IPS-11a (cell line): ENCODE measurements around the gene BAHCC1.

ENCODE experiments used
- H3K4me3 ChIP-seq: one replicate; pipeline ENCODE4 v1.5.1; 2013; ENCODE audit warnings: low read depth, low read length, control low read depth

The BAHCC1 gene

DNA sequence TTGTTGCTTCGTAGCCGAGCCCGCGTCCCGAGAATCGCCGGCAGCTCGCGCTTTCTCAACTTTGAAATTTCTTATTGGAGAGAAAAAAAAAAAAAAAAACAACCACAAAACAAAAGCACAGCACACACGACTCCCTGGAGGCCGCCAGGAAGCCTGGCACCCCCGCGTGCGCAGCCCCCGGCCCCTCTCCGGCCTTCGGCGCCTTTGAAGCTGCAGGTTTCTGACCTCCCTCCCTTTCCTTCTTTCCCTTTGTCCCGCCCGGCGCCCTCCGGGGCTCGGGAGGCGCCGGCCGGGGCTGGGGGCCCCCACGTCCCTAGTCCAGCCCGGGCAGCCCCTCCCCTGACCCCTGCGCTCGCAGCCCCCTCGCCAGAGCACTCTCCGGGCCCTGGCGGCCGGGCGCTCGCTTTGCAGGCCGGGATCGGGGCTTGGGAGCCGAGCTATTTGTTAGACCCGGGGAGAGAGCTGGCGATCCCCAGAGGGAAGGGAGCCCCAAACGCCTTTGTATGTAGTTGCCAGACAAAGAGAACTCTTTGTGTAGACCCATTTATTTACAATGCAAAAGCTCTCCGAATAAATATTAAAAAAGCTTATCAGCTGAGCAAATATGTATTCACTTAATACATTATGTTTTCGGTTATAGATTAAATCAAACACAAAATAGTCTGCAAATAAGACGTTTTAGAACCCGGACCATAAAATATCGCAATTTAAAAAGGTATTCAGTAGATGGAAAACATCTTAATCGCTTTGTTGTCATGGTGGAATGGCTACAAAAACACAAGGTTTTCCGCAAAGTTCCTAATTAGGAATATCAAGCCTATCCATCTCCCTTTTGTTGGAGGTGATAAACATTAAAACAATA lies 2.3 kb downstream of the BAHCC1 start:
- peak overlapping the region; percentile 21 for H3K4me3 ChIP-seq

DNA sequence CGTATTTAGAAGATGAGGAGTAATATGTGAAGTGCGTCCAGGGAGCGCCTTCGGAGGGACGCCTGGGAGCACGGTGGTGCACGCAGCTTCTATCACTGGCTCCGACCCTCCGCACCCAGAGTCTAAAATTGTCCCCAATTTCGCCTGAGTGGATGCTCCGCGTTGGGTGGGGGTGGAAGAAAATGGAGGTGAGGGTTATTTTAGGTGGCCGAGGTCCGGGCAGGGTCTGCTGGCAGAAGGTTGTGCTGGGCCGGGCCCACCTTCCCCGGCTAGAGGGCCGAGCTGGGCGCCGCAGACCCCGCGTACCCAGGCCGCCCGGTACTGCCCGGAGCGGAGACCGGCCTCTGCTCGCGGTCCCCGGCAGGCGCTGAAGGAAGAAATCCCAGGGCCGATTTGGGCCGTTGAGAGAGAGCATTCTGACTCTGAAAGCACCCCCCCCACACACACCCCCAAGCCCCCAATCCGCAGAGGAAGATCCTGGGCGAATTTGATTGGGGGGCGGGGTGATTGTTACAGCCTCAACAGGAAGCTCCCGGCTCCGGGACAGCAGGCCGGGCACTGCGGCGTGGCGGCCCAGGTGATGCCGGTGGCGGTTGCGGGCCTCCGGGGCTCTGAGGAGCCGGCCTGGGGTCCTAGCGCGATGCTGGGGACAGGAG lies 3.0 kb downstream of the BAHCC1 start:
- H3K4me3 ChIP-seq = no peak overlapping the region

DNA sequence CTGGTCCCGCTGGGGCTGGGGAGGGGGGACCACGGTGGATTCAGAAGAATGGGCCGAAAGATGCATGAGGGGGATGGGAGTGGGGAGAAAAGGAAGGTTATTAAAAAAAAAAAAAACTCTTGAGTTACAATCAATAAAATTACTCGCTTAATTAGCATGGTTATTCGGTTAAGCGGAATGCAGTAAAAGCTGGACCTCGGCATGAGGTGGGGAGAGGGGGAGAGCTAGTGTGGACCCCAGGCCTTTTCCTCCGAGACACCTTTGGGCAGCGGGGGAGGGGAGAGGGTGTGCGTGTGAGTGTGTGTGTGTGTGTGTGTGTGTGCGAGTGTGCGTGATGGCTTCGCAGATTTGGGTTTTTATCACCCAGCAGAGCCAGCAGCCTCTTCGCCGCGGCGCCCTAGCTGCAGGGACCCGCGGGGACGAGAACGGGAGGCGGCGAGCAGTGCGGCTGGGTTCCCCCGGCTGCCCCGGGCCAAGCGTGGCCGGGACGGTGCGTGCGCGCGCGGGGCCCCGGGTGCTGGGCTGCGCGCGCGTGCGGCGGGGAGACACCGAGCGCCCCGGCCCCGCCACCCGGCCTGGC lies 3.7 kb downstream of the BAHCC1 start:
- no peak overlapping the region for H3K4me3 ChIP-seq

DNA sequence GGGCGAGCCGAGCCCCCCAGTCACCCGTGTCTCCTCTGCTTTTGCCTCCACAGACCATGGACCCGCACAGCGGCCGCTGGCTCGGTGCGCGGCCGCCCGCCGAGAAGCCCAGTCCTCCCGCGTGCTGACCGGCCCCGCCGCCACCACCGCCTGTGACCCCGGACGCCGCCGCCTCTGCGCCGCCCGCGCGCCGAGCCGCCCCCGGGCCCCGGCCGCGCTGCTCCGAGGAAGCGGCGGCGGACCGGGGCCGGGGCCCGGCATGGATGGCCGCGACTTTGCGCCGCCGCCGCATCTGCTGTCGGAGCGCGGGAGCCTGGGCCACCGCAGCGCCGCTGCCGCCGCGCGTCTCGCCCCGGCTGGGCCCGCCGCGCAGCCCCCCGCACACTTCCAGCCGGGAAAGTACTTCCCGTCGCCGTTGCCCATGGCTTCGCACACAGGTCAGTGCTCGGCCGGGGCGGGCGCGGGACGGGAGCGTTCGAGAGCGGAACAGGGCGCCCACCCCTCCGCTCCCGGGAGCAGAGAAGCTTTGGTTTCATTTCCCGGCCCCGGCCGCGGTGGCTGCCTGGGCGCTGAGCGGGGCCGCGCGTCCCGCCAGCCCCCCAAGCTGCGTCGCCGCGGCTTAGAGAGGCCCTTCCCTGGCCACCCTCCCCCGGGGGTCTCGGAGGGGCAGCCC lies 4.4 kb downstream of the BAHCC1 start:
- no peak overlapping the region for H3K4me3 ChIP-seq

DNA sequence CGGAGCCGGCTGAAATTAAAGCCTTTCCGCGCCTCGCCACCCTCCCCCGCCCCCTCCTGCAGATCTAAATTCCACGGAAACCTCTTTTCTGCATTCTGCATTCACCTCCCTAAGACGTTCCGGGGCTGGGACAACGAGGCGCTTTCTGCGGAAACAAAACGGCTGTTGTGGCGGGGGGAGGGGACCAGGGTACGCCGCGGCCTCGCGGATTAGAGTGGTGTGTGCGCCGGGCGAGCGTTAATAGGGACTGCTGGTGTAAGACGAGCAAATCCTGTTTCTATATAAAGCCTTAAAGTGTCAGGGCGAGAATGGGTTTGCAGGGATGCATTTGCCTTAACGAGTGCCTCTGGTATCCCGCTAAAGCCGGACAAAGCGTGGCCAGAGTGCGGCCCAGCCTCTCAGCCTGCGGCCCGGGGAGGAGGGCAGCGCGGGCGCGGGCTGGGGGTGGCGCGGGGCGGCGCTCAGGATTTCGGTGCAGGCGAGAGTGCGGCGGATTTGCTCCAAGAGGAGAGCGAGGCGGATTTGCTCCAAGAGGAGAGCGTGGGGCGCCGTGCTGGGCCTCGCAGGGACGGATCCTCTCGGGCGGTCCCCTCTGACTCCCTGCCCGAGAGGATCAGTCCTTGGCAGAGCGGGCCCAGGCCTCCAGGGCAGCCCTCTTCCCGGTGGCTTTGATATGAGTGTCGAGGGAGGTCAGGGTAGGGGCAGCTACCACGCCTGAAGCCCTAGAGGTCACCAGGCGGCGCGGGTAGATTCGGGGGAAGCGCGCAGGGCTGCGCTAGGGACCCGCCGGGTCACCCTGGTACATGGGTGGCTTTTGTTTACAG lies 5.1 kb downstream of the BAHCC1 start:
- H3K4me3 ChIP-seq = peak overlapping the region; percentile 17

DNA sequence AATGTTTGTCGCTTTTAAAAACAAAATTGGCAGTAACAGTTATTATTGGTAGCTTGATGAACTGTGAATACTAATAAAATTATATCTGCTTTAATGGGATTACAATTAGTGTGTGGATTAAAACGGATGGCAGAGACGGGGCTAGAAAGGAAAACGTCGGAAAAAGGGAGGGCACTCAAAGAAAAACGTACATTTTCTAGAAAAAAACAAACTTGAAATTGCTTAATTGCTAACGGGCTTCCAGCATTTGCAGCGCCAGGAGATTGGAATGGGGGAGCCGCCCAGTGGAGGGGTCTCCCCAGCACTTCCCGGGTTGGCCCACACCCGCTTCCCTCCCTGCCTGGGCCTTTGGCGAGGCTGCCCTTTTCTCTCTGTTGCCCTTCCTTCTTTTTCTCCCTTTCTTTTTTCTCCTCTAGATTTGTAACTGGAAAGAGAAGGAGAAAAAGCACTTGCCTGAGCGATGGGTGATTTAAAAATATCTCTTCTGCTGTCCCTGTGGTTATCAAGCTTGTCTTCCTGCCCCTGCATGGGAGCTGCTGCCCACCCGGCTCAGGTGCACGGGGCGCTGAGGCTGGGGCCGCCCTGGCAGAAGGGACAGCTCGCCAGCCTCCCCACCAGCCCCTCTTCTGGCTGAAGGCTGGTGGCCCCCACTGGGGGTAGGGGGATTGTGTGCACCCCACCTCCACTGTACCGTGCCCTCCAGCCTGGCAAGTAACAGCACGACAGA lies 5.9 kb downstream of the BAHCC1 start:
- no peak overlapping the region for H3K4me3 ChIP-seq

DNA sequence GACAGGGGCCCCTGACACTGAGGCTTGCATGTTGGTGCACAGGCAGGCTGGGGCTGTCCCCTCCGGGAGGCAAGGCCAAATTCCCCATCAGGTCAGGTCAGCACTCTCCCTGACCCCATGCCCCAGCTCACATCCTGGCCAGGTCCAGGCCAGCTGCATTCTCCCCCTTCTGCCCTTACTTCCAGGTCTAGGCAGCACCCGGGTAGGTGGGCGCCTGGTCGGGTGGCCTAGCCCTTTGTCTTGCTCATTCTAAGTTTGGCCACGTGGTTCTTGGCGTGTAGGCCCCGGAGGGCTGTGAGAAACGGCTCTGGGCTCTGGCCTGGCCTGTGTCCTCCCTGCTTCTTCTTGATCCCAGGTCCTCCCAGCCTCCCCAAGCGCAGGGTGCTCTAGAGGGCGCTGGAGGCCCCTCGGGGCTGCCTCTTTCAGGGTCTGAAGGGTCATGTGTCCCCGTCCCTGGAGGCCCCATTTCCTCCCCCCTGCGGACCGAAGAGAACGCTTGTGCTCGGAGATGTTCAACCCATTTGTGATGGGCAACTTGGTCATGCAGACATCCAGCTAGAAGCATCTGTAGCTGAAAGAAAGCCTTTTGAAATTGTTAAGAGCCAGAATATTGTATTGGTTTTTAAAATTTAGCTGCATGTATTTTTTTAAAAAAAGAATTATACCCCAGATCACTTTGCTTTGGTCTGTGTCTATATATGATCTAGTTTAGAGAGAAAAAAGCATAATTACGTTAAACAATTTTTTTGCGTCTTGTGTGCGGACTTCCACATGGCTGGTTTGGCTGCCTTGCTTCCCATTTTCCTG lies 6.7 kb downstream of the BAHCC1 start:
- no peak overlapping the region for H3K4me3 ChIP-seq

DNA sequence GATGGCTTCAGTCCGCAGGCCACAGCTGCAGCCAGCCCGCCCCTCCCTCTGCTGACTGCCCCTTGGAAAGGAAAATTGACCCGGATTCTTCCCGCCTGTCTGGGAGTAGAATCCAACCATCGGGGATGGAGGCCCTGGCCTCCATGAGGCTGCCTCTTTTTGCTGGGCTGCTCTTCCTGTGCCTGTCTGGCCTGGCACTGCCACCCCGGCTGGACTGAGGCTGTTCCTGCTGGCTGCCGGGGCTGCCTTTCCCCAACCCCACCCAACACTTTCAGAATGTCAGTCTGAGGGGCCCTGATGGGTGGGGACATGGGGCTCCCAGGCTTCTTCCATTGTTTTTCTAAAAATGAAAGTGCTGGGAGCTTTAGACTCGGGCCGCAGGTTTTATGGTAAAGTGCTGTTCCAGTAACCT lies 7.3 kb downstream of the BAHCC1 start:
- H3K4me3 ChIP-seq = no peak overlapping the region

DNA sequence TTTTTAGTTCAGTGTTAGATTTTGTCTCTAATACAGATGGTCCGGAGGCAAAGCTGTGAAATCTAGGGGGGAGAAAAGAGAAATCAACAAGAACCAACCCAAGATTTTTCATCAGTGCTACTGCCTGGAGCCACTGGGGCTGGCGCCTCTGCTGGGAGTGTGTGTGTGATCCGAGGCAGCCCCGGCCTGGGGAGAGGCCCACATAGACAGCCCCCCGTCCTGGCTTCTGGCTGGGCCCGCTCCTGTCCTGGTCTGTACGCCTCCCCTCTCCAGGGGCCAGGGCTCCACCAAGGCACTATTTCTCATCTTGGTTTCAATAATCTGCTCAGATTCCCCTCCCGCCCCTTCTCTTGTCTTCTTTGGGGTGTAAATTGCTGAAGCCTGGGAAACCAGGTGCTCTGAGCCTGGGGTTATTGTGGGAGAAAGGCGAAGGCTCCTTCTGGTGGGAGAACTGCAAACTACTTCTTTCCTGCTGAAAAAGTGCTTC lies 7.8 kb downstream of the BAHCC1 start:
- H3K4me3 ChIP-seq = no peak overlapping the region

DNA sequence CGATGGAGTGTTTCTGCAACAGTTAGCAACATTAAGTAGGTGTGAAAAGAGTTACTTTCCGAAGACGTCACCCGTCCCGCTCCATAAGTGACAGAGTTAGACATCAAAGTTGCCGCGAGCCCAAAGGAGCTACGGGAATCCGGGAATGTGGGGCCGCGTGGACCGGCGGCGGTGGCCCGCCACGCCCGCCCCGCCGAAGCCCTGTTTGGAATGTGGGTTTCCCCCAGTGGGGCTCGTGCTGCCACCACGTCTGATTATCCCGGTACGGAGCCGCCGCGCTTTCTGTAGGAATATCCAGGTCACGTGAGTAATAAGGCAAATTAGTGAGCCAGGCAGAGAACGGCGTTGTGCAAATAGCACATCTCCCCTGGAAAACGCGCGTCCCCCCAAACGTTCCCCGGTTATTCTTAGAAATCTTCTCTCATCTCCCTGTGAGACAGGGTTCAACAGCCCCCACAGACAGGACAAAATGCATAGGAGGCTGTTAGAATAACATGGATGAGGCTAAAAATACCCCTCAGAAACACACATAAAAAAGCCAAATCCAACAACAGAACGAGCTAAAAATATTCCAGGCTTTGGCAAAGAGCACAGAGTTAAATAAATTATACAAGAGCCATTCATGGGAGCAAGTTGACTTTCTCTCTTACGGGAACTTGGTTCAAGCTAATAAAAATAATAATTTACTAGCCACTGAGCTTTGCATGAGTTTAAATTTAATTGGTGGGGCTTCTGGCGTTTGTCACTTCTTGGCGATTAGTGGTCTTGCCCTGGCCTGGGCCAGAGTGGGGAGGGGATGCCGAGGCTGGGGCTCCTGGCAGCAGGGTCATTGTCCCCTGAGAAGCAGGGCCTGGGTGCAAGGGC lies 8.6 kb downstream of the BAHCC1 start:
- no peak overlapping the region for H3K4me3 ChIP-seq

DNA sequence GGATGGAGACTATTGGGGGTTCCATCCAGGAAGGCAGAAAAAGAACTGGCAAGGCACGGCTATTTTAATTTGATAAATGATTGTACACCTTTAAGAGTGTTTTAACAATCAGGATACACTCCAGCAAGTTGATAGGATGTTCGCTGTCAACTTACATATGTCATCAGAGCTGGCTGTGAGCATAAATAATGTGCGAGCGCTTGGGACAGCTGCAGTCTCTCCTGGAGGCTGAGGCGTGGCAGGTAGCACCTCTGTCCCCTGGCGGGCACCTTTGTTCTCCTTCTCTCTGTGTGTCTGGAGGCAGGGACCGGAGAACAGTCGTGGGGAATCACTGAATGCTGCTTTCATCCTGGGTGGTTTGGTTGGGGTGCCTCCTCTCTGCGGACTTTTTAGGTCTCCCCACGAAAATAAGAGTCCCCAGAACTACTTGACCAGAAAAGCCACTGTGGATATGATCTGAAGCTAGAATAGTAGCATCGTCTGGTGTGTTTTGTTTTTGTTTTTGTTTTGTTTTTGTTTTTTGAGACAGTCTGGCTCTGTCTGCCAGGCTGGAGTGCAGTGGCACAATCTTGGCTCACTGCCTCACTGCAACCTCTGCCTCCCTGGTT lies 9.4 kb downstream of the BAHCC1 start:
- no peak overlapping the region for H3K4me3 ChIP-seq

DNA sequence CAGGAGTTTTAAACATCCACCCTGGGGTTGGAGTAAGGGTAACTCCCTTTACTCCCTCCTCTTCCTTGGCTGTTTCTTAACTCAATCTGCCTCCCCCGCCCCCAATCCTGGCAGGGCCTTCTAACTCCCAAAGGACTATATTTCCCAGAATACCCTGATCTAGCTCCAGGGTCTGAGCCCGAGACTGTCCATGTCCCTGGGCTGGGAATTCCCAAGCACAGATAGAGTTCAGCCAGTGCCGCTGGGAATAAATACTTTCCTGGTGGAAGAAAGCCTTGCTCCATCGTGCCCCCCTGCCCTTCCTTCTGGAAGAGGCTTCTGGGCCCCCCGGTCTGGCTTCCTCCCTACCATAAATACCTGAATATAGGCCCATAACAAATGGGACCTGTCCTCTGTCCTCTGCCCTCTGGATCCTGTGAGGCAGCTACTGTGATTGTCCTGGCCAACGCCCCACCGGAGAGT lies 10.2 kb downstream of the BAHCC1 start:
- no peak overlapping the region for H3K4me3 ChIP-seq

DNA sequence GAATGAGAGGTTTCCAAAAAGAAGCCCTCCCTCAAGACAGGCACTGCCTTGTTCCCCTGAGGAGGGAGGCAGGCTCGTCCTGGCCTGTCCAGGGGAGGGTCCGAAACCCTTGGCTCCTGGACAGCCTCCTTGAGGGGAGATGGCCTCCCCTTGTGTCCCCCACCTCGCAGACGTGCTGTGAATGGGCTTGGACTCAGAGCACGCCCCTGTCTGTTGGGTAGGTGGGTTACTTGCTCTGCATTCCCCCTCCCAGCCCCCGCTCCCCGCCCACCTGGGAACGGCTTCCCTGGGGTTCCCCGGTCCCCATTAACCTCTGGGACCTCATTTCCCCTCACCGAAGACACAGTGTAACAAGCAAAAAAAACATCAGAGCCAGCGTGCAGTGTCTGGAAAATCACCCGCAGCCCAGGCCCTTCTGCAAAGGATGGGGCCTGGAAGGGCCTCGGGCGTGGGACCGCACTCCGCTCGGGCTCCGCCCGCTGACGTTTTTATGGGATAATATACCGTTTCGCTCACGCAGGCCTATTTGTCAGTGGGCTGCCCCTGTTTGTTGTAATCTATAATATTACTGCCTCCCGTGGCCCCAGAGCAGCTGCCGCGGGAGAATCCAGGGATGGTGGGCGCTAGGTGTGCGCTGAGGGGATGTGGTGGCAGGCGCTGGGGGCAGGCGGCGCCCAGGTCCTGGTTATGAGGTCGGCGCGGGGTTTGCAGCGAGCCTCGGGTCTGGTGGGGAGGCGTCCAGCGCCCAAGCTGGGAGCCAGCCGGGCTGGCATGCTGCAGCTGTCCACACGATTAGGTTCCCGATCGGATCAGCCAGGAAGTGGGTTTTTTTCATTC lies 11.1 kb downstream of the BAHCC1 start:
- no peak overlapping the region for H3K4me3 ChIP-seq

DNA sequence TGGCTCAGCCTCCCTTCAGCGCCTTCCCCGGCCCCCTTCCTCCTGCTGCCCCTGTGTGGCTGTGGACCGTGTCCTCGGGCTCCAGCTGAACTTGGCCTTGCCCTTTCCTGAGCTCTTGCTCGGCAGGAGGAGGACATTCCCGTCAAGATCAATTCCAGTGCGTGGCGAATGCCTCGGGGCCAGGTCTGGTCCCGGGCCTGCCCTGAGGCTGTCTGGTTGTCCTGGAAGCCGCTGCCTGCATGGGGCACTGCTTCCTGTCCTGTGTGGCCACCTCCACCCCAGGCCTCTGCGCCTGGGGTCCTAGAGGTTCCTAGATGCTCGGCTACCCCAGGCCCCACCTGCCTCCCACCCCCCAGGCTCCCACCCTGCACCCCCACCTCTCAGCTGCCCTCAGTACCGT lies 12.8 kb downstream of the BAHCC1 start:
- H3K4me3 ChIP-seq = no peak overlapping the region

DNA sequence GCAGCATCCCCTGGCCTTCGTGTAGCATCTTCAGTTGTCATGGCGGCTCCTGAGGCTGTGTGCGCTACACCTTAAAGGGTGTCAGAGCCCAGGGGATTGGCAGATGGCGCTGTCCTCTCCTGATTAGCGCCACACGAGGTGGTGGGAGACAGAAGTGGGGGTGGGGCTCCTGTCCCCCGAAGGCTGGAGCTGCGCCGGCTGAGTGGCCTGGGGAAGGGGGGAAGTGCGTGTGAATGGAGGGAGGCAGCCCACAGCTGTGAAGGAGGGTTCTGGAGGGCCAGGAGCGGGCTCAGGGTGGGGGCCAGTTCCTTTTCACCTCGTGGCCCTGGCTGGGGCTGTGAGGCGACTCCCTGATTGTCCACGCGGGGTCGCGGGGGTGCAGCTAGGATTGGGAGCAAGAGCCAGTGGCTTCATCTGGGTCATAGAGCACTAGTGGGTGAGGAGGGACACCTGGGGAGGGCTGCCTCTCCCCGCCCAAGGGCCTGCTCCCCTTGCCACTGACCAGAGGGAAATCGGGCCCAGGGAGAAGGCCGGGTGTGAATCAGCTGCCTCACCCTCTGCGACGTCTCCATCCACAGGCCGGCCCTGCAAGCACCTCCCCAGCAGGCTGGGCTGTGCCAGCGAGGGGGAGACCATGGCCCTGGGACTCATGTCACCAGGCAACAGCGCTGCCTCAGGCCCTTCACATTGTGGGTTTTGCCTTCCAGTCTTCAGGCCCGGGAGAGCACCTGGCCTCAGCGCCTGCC lies 14.1 kb downstream of the BAHCC1 start:
- H3K4me3 ChIP-seq = no peak overlapping the region

DNA sequence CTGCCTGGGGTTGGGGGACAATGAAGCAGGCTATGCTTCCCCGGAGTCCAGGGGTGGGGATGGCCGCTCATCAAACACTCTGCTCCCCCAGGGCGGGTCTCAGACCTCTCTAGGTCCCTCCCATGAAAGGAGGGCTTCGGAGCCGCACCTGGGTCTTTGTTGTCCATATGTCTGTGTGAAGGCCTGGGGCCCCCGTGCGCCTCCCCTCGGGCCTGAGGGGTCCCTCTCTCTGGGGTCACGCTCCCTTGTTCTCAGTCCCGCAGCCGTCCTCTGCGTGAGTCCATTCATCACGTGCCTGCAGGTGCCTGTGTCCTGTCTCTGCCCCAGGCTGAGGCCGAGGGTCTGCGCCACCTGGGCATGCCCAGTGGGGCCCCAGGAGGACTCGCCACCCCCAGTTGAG lies 15.6 kb downstream of the BAHCC1 start:
- no peak overlapping the region for H3K4me3 ChIP-seq
